ENCODE data around the gene SDK1.

SDK1 gene

DNA sequence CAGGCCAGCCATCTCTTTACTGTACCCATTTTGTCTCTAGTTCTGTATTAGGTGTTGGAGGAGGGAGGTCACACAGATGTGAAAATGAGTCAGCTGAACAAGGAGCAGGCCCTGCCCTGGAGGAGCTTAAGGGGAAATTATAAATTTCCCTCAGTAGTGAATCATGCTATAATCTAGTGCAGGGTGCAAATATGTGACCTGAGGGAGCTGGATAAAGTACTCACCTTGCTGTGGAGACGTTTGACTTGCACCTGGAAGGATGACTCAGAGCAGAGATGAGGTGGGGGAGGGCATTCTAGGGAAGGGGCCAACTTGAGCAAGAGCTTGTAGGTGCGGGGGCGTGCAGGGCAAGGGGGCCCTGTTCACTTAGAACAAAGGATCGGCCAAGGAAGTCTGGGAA is 610.6 kb downstream of the SDK1 start:
- H3K4me3 ChIP-seq (ENCODE audit: low read length), result no peak overlapping the region
- TF ChIP-seq, protein P1, sequence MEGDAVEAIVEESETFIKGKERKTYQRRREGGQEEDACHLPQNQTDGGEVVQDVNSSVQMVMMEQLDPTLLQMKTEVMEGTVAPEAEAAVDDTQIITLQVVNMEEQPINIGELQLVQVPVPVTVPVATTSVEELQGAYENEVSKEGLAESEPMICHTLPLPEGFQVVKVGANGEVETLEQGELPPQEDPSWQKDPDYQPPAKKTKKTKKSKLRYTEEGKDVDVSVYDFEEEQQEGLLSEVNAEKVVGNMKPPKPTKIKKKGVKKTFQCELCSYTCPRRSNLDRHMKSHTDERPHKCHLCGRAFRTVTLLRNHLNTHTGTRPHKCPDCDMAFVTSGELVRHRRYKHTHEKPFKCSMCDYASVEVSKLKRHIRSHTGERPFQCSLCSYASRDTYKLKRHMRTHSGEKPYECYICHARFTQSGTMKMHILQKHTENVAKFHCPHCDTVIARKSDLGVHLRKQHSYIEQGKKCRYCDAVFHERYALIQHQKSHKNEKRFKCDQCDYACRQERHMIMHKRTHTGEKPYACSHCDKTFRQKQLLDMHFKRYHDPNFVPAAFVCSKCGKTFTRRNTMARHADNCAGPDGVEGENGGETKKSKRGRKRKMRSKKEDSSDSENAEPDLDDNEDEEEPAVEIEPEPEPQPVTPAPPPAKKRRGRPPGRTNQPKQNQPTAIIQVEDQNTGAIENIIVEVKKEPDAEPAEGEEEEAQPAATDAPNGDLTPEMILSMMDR (conservative IDR thresholded peaks at IDR 0.05; ENCODE audit: low read length), result no peak
- DNase-seq (ENCODE audit: low read depth), result no peak

- DNase-seq (ENCODE audit: low read depth), result no peak
- H3K4me3 ChIP-seq (ENCODE audit: low read length), result no peak overlapping the region
- TF ChIP-seq, protein P1 (conservative IDR thresholded peaks at IDR 0.05; ENCODE audit: low read length), result no peak
Measured at GRCh38 chr7:3912291-3912690, 611.2 kb downstream of the SDK1 start.

DNA sequence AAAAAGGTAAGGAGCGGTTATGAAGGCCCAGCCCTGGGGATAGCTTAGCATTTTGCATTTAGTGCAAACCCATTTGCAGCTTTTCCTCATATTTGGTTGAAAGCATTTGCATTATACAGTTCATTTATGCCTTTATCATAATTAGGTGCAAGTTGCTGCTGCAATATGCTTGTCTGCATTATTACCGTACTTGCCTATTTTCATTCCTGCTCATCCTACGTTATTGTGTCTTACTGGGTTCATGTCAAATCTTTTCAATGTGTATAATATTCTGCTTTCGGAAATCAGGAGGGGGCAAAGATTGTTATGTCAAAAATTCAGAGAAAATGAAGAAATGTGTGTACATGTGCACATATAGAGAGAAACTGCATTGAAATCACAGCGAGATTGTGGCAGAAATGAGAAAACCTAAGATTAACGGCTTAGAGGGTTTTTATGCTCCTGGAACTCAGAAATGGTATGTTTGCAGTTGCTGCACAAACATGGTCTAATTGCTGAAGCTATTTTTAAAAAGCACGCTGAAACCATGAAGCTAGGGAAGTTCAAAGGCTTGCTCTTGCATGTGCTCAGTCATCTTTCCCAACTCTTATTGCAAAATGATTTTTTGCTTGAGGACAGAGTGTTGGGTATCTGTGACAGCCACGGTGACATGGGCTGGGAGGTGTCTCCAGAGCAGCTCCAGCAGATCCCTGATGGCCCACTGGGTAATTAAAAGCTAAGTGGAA is 613.2 kb downstream of the SDK1 start:
- no peak overlapping the region for H3K4me3 ChIP-seq (ENCODE audit: low read length)
- TF ChIP-seq, protein P1 (conservative IDR thresholded peaks at IDR 0.05; ENCODE audit: low read length), result no peak
- DNase-seq (ENCODE audit: low read depth), result no peak

GRCh38 chr7:3915337-3915878 is 614.4 kb downstream of the SDK1 start:
- TF ChIP-seq, protein P1 (conservative IDR thresholded peaks at IDR 0.05; ENCODE audit: low read length), result no peak
- DNase-seq (ENCODE audit: low read depth), result no peak
- no peak overlapping the region for H3K4me3 ChIP-seq (ENCODE audit: low read length)

DNA sequence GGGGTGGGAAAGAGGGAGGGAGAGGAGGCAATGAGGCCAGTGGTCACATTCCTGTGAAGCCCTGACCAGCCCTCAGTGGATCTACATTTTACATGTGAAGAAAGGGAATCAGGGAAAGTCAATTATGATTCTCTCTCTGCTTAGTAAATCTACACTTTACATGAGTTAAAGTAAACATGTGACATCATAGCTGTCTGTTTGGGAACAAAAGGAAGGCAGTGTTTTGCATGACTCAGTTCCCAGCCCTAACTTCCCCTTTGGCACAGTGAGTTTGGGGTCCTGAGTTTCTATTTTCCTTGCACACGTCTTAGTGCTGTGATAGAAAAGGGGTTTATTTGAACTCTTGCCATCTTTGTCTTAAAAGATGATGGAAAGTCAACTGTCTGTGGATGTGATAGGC is 615.1 kb downstream of the SDK1 start:
- TF ChIP-seq, protein P1 (conservative IDR thresholded peaks at IDR 0.05; ENCODE audit: low read length), result no peak
- H3K4me3 ChIP-seq (ENCODE audit: low read length), result no peak overlapping the region
- DNase-seq (ENCODE audit: low read depth), result no peak

GRCh38 chr7:3917436-3917835 is 616.4 kb downstream of the SDK1 start:
- H3K4me3 ChIP-seq (ENCODE audit: low read length), result no peak overlapping the region
- TF ChIP-seq, protein P1 (conservative IDR thresholded peaks at IDR 0.05; ENCODE audit: low read length), result no peak
- DNase-seq (ENCODE audit: low read depth), result no peak

- TF ChIP-seq, protein P1 (conservative IDR thresholded peaks at IDR 0.05; ENCODE audit: low read length), result no peak
Measured at GRCh38 chr7:3918576-3918975, 617.5 kb downstream of the SDK1 start.

More at GRCh38 chr7:3918576-3918975, 617.5 kb downstream of the SDK1 start:
- no peak for DNase-seq (ENCODE audit: low read depth)
- H3K4me3 ChIP-seq (ENCODE audit: low read length), result no peak overlapping the region

Measured in AG10803 (cell line).